ENCODE data around the gene POU3F1.
"Not testable (repeated sequence)": the region's sequence is repeated elsewhere in the genome, so short reads cannot be mapped to it uniquely, and the experiment has no call there.

POU3F1 gene

GRCh38 chr1:38046884-38047602 is 450 bp upstream of the POU3F1 start:
- peak; percentile 92 for DNase-seq

GRCh38 chr1:38045401-38046332 is 926 bp downstream of the POU3F1 start:
- no peak for DNase-seq

GRCh38 chr1:38044221-38045215 is 2.1 kb downstream of the POU3F1 start:
- DNase-seq, result no peak

- DNase-seq, result no peak
Measured at GRCh38 chr1:38043036-38043747, 3.4 kb downstream of the POU3F1 start.

GRCh38 chr1:38041936-38042834 is 4.4 kb downstream of the POU3F1 start:
- no peak for DNase-seq

GRCh38 chr1:38039331-38040088 is 7.1 kb downstream of the POU3F1 start:
- DNase-seq, result no peak

- no peak for DNase-seq
Measured at GRCh38 chr1:38038861-38039260, 7.7 kb downstream of the POU3F1 start.

GRCh38 chr1:38037221-38037939 is 9.2 kb downstream of the POU3F1 start:
- DNase-seq, result no peak

GRCh38 chr1:38034871-38035270 is 11.7 kb downstream of the POU3F1 start:
- DNase-seq, result no peak

GRCh38 chr1:38032992-38033391 is 13.6 kb downstream of the POU3F1 start:
- DNase-seq, result not testable (repeated sequence)

GRCh38 chr1:38031513-38031866 is 15.1 kb downstream of the POU3F1 start:
- DNase-seq, result no peak

GRCh38 chr1:38030596-38031512 is 15.7 kb downstream of the POU3F1 start:
- no peak for DNase-seq

GRCh38 chr1:38029685-38030511 is 16.7 kb downstream of the POU3F1 start:
- DNase-seq, result no peak

GRCh38 chr1:38029081-38029681 is 17.4 kb downstream of the POU3F1 start:
- DNase-seq, result no peak

- no peak for DNase-seq
Measured at GRCh38 chr1:38028671-38029070, 17.9 kb downstream of the POU3F1 start.

- DNase-seq, result no peak
Measured at GRCh38 chr1:38028105-38028591, 18.4 kb downstream of the POU3F1 start.
